Posterior cingulate gyrus (tissue), 11 donors: ENCODE measurements around the gene NLRC3.
"Not testable (repeated sequence)": the region's sequence is repeated elsewhere in the genome, so short reads cannot be mapped to it uniquely, and the experiment has no call there.

Experiments
- DNase-seq, 10 donors: peaks; one replicate each; pipeline versions ENCODE4 v3.0.0 to v3.0.0-alpha.2; 2020 to 2021; ENCODE audit warnings: mixed read lengths in 3 of 10
- intact Hi-C: fragments of 100-400 bp; cut with DNase I; formaldehyde crosslinking; loops from one replicate; pipeline ENCODE4 v1.15.1; 2023

NLRC3 gene

DNA sequence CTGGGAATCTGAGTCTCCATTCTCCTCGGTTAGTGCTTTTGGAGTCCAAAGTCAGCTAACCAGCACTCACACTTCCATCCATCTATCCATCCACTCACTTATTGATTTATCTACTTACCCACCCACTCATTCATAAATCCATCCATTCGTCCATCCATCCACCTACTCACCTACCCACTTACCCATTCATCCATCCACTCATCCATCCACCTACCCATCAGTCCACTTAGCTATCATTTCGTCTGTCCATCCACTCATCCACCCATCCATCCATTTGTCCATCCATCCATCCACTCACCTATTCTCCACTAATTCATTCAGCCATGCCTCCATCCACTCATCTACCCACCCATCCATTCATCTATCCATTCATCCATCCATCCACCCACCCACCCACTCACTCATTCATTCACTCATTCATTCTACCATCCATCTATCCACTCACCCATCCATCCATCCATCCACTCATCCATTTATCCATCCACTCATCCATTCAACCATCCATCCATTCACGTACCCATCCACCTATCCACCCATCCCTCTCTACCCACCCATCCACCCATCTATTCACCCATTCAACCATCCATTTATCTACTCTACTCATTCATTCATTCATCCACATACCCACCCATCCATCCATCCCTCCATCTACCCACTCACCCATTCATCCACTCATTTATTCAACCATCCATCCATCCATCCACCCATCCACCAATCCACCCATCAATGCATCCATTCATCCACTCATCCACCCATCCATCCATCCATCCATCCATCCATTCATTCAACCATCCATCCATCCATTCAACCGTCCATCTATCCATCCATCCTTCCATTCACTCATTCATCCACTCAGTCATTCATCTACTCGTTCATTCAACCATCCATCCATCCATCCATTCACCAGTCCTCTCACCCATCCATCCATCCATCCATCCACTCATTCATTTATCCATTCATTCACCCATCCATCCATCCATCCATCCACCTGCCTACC, 26.1 kb downstream of the NLRC3 start:
- intact Hi-C loops = no loop called here
- no peak for DNase-seq

DNA sequence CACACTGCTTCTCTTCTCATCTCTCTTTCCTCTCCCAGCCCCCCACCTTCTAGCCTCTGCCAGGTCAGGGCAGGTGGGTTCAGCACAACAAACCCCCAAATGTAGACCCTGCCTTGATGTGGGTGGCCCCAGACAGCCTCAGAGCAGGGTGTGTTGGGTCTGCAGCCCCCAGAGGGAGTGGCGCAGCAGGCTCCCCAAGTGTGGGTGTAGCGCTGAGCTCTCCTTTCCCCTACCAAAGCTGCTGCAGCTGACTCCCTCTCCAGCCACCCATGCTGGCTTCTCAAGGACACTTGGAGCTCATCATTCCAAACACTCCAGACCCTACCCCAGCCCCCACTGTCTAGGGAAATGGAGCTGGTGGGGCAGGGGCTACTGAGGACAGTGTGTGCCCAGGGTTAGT, 27.3 kb downstream of the NLRC3 start:
- DNase-seq = peak in 1 of 10 donors; percentile 55
- intact Hi-C loops = no loop called here

DNA sequence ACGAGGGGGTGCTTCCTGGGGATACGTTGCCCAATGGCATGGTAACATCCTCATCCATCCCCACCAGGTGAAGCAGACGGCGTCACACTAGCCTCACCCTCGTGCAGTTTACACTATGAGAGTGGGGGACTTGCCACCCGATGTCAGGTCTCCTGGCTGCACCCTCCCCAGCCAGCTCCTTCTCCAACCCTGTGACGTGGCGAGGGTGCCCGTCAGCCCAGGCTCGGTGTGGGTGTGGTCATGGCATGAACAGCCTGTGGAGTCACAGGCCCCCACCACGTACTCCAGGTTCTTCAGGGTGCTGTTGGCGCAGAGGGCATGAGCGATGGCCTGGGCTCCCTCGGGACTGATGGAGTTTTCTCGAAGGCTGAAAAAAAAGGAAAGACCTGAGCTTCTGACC, 28.3 kb downstream of the NLRC3 start:
- intact Hi-C loops = no loop called here
- DNase-seq = peak in 1 of 10 donors; percentile 57

DNA sequence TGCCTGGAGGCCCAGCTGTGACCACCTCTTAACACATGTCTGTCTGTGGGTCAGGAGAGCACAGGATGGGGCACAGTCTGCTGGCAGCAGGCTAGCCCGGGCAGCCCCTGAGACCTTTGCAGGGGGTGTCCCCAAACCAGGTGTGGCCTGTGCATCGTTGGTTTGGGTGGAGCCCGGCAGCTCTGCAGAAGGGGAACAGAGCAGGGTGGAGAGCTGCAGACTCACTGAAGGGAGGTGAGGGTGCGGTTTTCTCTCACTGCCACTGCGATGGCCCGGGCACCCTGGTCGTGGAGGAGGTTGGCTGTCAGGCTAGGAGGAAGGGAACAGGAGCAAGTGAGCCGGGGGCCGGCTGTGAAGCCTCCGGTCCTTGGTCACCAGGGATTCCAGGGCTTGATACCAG, 28.8 kb downstream of the NLRC3 start:
- no peak for DNase-seq
- intact Hi-C loops = no loop called here

DNA sequence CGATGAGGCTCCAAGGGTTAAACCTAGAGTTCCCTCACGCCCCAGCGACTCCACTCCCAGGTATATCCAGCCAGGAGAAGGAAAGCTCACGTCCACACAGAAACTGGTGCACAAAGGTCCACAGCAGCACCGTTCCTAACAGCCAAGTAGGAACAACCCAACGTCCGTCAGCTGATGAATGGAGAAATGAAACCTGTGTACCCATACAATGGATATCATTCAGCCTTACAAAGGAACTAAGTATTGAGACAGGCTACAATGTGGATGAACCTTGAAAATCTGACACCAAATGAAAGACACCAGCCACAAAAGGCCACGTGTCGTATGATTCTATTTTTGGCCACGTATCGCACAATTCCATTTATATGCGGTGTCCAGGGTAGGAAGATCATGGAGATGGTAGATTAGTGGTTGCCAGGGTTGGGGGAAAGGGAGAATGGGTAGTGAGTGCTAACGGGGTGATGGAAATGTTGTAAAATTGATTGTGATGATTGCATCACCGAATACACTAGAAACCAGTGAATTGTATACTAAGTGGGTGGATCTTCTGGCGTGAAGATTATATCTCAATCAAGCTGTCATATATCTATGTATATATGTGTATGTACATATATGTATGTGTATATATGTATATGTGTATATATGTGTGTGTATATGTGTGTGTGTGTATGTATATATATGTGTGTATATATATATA, 30.1 kb downstream of the NLRC3 start:
- DNase-seq = no peak
- intact Hi-C loops = no loop called here

DNA sequence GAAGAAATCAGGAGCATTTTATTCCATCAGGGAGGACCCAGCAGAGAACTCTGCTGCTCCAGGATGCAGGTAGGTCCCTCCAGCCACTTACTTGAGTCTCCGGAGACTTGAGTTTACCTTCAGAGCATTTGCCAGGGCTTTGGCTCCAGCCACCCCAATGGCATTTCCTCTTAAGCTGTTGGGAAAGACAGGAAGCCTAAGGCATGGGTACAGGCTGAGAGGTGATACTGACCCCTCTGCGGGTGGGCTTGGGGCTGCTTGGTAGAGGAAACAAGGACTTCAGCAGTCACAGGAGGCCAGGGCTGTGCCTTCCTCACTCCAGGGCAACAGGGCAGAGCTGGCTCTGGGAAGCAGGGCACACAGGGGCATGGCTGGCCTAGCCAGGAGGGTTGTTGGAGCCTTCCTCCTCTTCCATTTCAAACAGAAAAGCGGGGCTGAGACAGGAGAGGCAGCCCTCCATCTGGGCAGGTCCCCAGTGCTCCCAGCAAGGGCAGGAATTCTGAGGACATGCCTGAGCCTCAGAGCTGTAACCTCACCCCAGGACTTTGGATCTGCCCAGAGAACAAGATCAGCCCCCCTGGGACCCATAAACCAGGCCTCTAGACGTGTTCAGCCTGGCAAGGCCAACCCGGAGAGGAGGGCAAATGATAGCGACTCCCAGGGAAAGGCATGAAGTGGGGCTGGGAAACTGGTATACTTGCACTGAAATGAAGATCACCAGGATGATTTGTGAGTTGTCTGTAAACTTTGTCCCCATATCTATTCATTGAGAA, 34.4 kb downstream of the NLRC3 start:
- intact Hi-C loops = no loop called here
- DNase-seq = no peak

DNA sequence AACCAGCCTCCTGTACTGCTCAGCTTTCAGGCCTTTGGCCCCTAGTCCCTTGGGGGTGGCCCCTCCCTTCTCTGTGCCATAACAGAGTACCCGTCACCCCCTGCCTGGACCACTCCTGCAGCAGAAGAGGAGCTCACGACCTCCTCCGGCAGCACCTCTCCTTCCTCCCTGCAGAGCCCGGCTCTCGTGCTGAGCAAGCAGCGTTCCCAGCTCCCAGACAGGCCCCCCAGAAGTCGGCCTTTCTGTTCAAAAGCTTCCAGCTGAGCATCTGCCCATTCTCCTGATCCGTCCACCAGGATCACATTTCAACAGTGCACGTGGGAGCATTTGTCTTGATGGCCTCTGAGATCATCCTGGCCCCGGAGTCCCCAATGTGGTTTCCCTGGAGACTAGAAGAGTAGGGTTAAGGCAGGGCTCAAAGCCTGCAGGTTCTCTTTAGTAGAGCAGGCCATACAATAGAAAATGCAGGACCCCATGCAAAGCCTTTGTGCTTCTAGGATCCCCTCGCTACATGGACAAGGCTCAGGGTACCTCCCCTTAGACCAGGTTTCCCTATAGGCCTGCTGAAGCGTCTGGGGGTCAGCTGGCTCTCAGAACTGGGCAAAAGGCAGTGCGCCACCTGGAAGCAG, 35.6 kb downstream of the NLRC3 start:
- intact Hi-C loops = no loop called here
- DNase-seq = no peak

DNA sequence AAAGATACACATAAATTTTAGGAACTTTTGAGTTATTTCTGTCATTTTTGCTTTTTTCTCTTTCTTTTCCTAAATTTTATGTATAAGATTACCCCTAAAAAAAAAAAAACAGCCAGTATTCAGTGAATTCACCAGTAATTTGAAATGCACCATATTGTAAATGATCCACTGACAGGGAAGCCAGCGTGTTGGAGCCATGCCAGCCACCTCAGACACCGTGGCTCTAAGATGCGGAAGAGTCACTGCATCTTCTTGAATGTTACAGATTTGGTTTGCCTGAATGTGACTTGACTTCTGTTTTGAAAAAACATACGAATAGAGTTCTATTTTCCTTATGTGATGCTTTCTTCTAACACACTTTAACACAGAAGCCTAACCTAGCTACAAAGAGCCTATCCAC, 39.0 kb downstream of the NLRC3 start:
- DNase-seq = no peak
- intact Hi-C loops = no loop called here

DNA sequence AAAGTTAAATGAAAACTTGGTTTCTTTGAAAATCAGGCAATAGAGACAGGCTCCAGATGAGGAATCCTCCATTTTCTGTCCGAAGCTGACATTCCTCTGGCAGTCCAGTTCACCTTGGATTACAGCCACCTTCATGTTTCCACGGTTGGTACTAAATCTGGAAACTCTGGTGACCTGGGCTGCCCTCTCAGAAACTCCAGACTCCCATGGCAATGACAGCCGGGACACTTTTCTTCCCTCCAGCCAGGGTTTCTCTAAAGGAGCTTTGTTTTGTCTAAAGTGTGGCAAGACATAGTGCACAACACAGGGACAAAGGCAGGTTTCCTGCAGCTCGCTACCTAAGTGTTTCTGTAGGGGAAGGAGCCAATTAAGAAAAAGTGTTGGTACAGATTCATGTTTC, 40.4 kb downstream of the NLRC3 start:
- intact Hi-C loops = no loop called here

DNA sequence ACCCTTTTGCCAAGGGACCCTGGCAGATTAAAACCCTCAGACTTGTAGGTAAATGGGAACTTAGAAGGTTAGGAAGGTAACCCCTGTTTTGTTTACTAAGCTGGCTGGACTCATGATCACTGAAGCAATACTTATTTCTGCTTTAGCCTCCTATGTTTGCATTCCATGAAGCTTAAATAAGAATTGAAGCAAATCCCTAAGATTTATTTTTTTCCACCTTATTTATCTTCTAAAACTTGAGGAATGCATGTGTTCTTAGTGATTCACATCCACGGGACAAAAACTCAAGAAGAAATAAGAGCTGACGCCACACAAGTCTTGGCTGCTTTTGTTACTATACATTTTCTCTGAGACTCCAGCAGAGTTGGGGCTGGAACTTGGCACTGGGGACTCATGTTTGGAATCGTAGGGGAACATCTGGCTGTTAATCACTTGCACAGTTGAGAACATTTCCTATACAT, 40.9 kb downstream of the NLRC3 start:
- intact Hi-C loops = no loop called here
- DNase-seq = no peak

More for the DNA sequence above, 40.4 kb downstream of the NLRC3 start:
- no peak for DNase-seq

DNA sequence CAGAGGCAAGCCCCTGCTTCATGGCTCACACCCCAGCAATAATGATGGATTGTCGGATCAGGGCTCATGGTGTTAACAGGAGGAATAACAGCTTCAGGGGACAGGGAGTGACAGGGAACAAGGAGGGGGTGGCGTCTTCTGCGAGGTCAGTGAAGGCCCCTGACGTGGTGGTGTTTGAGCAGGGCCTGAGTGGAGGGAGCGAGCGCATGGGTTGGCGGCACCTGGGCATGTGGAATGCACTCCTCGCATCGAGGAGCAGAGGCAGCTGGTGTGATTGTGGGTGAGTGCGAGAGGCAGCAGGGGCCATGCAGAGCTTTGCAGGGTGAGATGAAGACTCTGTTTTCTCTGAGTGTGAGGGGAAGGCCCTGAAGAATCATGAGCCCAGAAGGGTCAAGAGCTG, 43.1 kb downstream of the NLRC3 start:
- DNase-seq = no peak
- intact Hi-C loops = no loop called here

DNA sequence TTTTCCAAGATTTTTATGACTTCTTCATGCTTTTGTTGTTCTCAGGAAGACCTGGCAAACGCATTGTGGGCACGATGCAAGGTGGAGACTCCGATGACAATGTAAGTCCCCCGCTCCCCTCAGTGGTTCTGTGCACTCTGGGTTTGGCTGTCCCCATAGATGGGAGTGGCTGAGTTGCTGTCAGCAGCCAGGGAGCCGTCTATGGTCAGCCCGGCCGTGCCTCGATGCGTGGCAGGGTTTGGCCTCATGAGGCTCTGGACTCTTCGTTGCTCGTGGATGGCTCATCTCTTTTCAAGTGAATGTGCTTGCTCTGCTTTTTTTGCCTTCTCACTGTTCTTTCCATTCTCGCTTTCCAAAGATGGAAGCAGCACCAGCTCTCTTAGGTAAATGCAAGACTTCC, 44.5 kb downstream of the NLRC3 start:
- DNase-seq = no peak
- intact Hi-C loops = no loop called here

DNA sequence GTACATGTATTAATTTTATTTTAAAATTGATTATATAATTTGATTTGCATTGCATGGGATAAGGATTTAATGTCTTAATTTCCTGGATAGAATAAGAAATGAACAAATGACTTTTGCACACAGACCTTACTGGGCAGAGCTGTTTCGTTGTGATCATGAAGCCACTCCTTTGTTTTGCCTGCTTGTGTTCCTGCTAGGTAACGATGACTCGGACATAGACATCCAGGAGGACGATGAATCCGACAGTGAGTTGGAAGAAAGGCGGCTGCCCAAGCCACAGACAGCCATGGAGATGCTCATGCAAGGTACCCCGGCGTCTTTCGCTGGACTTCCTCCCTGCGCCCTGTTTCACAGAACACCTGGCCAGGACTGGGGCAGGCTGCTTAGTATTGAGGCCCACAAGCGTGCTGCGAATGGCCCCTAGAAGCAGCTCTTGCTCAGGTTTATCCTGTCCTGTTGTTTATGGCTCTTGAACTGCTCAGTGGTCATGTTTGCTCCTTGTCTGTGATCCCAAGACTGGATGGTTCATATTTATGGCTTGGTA, 46.8 kb downstream of the NLRC3 start:
- intact Hi-C loops = no loop called here
- DNase-seq = no peak

DNA sequence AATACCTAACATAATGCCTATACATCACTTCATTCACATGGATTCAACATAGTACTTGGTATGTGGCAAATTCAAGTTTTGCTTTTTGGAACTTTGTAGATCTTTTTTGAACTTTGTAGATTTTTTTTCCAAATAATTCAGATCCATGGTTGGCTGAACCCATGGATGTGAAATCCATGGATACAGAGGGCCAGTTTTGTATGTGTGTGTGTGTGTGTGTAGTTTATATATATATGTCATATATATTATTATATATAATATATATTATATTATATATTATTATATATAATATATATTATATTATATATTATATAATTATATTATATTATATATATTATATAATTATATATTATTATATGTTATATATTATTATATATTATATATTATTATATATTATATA, 48.0 kb downstream of the NLRC3 start:
- intact Hi-C loops = no loop called here
- DNase-seq = no peak

DNA sequence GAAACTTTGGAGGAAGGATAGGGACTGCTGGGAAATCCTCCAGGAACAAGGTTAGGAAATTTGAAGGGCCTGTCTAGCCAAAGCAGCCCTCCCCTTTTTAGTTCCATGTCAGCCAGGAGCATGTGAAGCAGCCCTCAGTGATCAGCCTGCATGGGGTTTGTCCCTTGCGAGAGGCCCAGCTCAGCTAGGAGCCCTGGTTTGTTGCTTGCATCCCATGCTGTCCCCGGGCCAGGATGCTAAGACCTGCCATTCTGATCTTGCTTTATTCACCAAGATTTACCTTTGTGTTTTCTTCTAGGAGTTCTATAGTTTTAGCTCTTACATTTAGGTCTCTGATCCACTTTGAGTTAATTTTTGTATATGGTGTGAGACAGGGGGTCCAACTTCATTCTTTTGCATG, 48.8 kb downstream of the NLRC3 start:
- no peak for DNase-seq
- intact Hi-C loops = no loop called here

DNA sequence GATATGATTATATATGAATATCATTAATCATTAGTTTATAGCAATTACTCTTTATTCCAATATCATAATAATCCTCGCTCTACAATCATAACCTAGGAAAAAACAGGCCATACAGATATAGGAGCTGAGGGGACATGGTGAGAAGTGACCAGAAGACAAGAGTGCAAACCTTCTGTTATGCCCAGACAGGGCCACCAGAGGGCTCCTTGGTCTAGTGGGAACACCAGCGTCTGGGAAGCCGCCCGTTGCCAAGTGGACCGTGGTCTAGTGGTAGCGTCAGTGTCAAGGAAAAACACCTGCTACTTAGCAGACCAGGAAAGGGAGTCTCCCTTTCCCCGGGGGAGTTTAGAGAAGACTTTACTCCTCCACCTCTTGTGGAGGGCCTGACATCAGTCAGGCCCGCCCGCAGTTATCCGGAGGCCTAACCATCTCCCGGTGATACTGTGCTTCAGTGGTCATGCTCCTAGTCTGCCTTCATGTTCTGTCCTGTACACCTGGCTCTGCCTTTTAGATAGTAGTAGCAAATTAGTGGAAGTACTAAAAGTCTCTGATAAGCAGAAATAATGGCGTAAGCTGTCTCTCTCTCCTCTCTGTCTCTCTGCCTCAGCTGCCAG, 49.9 kb downstream of the NLRC3 start:
- DNase-seq = peak; percentile 57 to 96 (median 83)
- intact Hi-C loops = not testable (repeated sequence)

DNA sequence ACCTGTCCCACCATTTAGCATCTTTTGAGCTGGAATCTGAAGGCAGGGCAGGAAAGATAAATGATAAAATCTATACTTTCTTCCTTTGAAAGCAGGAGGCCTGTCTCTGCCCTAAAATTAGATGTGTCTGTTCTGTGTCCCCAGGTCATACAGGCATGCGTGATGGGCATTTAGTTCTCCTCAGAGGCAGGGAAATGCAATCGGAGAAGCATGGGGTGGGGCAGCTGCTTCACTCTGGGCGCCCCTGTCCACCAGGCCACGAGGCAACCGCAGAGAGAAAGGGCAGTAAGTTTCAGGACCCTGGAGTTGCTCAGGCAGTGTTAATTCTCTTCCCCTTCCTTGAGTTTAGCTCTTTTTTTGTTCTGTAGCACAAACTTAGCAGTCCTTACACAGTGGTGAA, 51.3 kb downstream of the NLRC3 start:
- no peak for DNase-seq
- intact Hi-C loops = no loop called here

DNA sequence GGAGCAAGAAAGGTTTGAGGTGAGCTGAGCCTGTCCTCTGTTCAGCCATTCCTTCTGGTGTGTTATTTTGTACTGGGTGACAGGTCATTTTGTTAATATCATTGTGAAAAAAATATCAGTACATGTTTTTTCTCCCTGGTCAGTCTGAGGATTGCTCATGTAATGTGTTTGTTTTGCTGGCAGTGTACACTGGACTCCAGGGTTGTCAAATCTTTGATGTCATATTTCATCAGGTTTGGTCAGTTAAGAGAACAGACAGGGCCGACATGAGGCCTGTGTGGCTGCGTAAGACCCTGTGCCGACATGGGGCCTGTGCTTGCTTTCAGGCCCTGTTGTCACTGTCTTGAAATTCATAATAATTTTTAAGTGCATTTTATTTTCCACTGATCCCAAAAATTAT, 53.9 kb downstream of the NLRC3 start:
- no peak for DNase-seq
- intact Hi-C loops = no loop called here

DNA sequence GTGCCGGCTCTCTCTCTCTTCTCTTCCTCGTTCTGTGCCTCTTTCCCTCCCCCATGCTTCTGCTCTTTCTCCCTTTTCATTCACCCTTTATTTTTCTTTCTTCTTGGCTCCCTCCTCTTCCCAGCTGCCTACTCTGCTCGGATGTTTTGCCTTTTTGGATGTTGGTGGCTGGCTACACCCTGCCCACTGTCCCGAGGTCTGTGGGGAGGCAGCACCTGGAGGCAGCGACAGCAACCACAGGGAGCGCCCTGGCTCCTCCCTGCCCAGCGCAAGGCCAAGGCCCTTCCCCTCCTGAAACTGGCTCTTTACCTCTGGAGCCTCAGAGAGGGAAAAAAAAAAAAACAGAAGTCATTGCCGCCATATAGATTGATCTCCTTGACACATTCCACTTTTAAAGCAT, 56.4 kb downstream of the NLRC3 start:
- DNase-seq = no peak
- intact Hi-C loops = no loop called here

DNA sequence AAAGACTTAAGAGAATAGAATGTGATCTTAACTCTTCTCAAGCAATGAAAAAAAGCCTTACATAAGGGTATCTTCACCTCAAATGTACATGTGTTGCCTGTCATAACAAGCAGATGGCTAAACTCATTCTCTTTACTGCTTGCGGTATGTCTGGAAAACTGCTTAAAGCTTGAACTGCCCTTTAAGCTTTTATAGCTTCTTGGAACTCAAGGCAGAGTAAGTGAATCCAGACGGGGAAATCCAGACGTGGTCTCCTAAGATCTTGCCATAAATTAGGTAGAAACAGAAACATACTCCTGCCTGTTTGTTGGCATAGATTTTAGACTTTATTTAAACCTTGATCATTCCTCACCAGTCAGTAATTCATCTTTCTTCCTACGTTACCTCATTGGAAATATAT, 56.8 kb downstream of the NLRC3 start:
- intact Hi-C loops = no loop called here
- DNase-seq = no peak
